GM12892 (cell line): ENCODE data around the gene ZNHIT6.

Experiments
- POLR2A ChIP-seq: IDR thresholded peaks from 2 replicates; pipeline ENCODE4 v1.6.1; 2011; ENCODE audit warnings: low read depth, low read length, control low read depth
- TAF1 ChIP-seq: IDR thresholded peaks from 2 replicates; pipeline ENCODE4 v1.6.1; 2011; ENCODE audit warnings: low read depth, mild to moderate bottlenecking, control low read depth, low read length, borderline replicate concordance

- no peak for TF ChIP-seq TAF1
- TF ChIP-seq POLR2A: no peak
Measured at GRCh38 chr1:85659174-85659573, 49.1 kb downstream of the ZNHIT6 start.
